Esophagus muscularis mucosa (tissue), 4 donors: ENCODE data around the gene STX11. TPM values are rescaled to one million over a fixed set of nuclear protein-coding genes. Genes with fewer than 3 reads are reported as not detected.

Experiments used
- DNase-seq: peaks from one replicate; pipeline ENCODE4 v3.0.0-alpha.2; 2017; ENCODE audit errors: extremely low spot score
- H3K27ac ChIP-seq, 4 donors: fragments of 200-600 bp; sonication (generic); replicated peaks in 1 of 4; 1 replicate in 3 of 4; 2 replicates in 1 of 4; pipeline ENCODE4 v1.5.1; 2016 to 2019; ENCODE audit warnings: mild to moderate bottlenecking in 1 of 4
- H3K27me3 ChIP-seq, 4 donors: fragments of 200-600 bp; sonication (generic); one replicate each; pipeline versions ENCODE4 v1.5.1 to v1.6.0; 2016 to 2019
- H3K36me3 ChIP-seq, 4 donors: fragments of 200-600 bp; sonication (generic); one replicate each; pipeline ENCODE4 v1.5.1; 2016 to 2019
- H3K4me1 ChIP-seq, 4 donors: fragments of 200-600 bp; sonication (generic); one replicate each; pipeline ENCODE4 v1.5.1; 2016 to 2019
- H3K4me3 ChIP-seq, 4 donors: fragments of 200-600 bp; sonication (generic); 1 replicate in 2 of 4; 2 replicates in 2 of 4; pipeline ENCODE4 v1.5.1; 2016 to 2019; ENCODE audit warnings: mild to moderate bottlenecking in 4 of 4, moderate library complexity in 1 of 4
- H3K9me3 ChIP-seq, 4 donors: fragments of 200-600 bp; sonication (generic); 1 replicate in 3 of 4; 2 replicates in 1 of 4; pipeline ENCODE4 v1.5.1; 2016 to 2019
- EP300 ChIP-seq: sonication (generic); formaldehyde crosslinking; IDR thresholded peaks from one replicate; pipeline ENCODE4 v1.6.1; 2017; ENCODE audit warnings: antibody characterized with exemption
- POLR2A ChIP-seq: fragments of 450-650 bp; IDR thresholded peaks from one replicate; pipeline ENCODE4 v1.6.1; 2017; ENCODE audit warnings: antibody characterized with exemption, moderate library complexity, mild to moderate bottlenecking, low read depth
- POLR2AphosphoS5 ChIP-seq, 2 donors: sonication (generic); formaldehyde crosslinking; IDR thresholded peaks; one replicate each; pipeline ENCODE4 v1.6.1; 2017; ENCODE audit warnings: antibody characterized with exemption in 2 of 2
- WGBS: methylation state at CpG from one replicate; pipeline ENCODE4 v1.1.5; 2018; 5-methylcytosine and 5-hydroxymethylcytosine counted together
- intact Hi-C: fragments of 100-400 bp; cut with DNase I; formaldehyde crosslinking; loops from one replicate; pipeline ENCODE4 v1.15.1; 2023
- total RNA-seq, 4 donors: library from RNA; depleted of rRNA; stranded (reverse); fragments of >200 nt; gene quantifications; one replicate each; pipeline versions ENCODE4 v1.1.0 to v1.2.1, GENCODE V29; 2016
- TF ChIP-seq, protein P1 (sequence below), 3 experiments: fragments of 200-600 bp in 2 of 3; fragments of 450-650 bp in 1 of 3; sonication (generic) in 2 of 3; IDR thresholded peaks; one replicate each; pipeline ENCODE4 v1.5.1; 2017 to 2019; ENCODE audit warnings: antibody characterized with exemption in 3 of 3, mild to moderate bottlenecking in 2 of 3, moderate library complexity in 1 of 3

STX11 gene
- total RNA-seq, 4 donors from 2014 or later: 3.3 to 14.1 (median 7.1) TPM

DNA sequence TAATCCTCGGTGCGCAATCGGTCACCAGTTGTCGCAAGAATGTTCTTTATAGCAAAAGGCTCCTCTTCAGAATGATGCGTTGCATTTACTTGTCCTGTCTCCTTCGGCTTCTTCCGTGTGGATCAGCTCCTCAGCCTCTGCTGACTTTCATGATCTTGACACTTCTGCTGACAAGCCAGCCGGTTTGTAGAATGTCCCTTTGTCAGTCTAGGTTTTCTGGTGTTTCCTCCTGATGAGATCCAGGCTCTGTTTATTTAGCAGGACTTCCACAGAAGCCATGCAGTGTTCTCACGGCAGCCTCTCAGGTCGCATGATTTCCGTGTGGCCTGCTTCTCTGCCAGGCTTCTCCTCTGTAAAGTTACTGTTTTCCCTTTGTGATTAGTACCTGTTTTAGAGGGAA is 66.9 kb downstream of the STX11 start:
- TF ChIP-seq EP300 (no peak), POLR2A (no peak)
- intact Hi-C loops: loop anchor here (2.0 to 5.0 kb wide), 3 partner anchors 70 to 112 kb away; no protein-coding TSS in a partner anchor
- Histone ChIP-seq H3K36me3 (no peaks in the 10 kb centered on the region), H3K4me3 (peak overlapping the region; percentile 68 to 77 (median 74)), H3K27ac (peak overlapping the region; percentile 89 to 96 (median 95)), H3K27me3 (no peaks in the 10 kb centered on the region), H3K4me1 (peaks cover 18 to 26% (median 23%) of the 10 kb centered on the region in 4 donors), H3K9me3 (no peaks in the 10 kb centered on the region)
- 49% methylated on average over 11 of the region's 11 CpGs for WGBS
- no peak for DNase-seq

DNA sequence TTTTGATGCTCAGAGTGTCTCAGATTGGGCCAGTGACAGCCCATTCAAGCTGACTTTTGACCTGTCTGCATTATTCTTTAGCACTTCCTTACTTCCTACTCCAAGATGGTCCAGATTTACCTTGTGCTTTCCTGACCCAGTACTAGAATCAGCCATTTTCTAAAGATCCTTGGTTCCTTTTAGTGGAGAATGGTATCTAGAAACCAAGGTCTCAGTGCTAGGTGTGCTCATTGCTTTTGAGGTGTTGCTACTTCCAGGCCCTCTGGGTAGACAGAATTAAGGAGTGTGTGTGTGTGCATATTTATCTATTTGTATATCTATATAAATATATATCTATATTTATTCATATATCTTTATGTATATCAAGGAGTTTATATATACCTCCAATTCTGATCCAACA is 67.5 kb downstream of the STX11 start:
- no peak for DNase-seq
- peak overlapping the region; percentile 89 to 96 (median 95) for H3K27ac ChIP-seq
- TF ChIP-seq EP300: no peak
- TF ChIP-seq, protein P1, sequence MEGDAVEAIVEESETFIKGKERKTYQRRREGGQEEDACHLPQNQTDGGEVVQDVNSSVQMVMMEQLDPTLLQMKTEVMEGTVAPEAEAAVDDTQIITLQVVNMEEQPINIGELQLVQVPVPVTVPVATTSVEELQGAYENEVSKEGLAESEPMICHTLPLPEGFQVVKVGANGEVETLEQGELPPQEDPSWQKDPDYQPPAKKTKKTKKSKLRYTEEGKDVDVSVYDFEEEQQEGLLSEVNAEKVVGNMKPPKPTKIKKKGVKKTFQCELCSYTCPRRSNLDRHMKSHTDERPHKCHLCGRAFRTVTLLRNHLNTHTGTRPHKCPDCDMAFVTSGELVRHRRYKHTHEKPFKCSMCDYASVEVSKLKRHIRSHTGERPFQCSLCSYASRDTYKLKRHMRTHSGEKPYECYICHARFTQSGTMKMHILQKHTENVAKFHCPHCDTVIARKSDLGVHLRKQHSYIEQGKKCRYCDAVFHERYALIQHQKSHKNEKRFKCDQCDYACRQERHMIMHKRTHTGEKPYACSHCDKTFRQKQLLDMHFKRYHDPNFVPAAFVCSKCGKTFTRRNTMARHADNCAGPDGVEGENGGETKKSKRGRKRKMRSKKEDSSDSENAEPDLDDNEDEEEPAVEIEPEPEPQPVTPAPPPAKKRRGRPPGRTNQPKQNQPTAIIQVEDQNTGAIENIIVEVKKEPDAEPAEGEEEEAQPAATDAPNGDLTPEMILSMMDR (IDR thresholded peaks at IDR 0.05): no peak
- TF ChIP-seq POLR2A: no peak
- TF ChIP-seq POLR2AphosphoS5 (IDR thresholded peaks at IDR 0.05): no peak

DNA sequence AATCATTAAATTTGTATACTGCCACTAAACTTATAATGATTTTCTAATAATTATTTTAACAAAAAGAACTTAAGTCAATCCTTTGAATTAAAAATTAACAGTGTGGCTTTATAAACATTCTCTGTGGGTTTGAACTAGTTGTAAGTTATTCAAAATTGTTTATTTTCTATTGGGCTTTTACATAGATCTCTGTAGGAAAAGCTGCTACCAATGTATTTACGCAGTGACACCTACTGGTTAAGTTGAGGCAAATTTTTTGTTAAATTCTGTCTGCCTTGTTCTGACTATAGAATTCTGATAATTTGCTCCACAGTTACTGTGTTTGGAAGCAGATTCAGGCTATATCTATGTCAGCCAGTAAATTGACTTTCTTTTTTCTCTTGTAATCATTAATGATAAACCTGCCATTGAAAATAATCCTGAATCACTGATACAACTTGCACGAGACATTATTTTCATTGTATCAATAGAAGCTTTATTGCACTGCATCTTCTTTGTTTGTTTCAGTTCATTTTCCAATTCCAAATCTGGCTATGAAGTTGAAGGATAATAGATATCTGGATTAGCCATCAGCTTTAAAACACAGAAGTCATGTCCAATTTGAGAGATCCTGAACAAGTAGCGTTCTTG is 68.9 kb downstream of the STX11 start:
- intact Hi-C loops: loop anchor here (2.0 to 5.0 kb wide), 2 partner anchors 72 to 260 kb away; no protein-coding TSS in a partner anchor
- no peak for DNase-seq
- Histone ChIP-seq H3K36me3 (no peaks in the 10 kb centered on the region), H3K4me1 (peaks cover 18 to 26% (median 23%) of the 10 kb centered on the region in 4 donors), H3K27me3 (no peaks in the 10 kb centered on the region), H3K9me3 (no peaks in the 10 kb centered on the region), H3K27ac (no peak overlapping the region), H3K4me3 (no peak overlapping the region)
- WGBS: 65% methylated on average over 3 of the region's 3 CpGs
- TF ChIP-seq POLR2A (no peak), POLR2AphosphoS5 (IDR thresholded peaks at IDR 0.05) (no peak), EP300 (no peak)
- TF ChIP-seq, protein P1 (IDR thresholded peaks at IDR 0.05): peak; percentile 50 to 61 (median 59)

More for the DNA sequence above, 67.5 kb downstream of the STX11 start:
- H3K36me3 ChIP-seq: no peaks in the 10 kb centered on the region
- no peaks in the 10 kb centered on the region for H3K9me3 ChIP-seq
- H3K4me1 ChIP-seq: peaks cover 18 to 26% (median 23%) of the 10 kb centered on the region in 4 donors
- no peak overlapping the region for H3K4me3 ChIP-seq
- intact Hi-C loops: loop anchor here (2.0 to 5.0 kb wide), 4 partner anchors 69 to 261 kb away; no protein-coding TSS in a partner anchor
- H3K27me3 ChIP-seq: no peaks in the 10 kb centered on the region

DNA sequence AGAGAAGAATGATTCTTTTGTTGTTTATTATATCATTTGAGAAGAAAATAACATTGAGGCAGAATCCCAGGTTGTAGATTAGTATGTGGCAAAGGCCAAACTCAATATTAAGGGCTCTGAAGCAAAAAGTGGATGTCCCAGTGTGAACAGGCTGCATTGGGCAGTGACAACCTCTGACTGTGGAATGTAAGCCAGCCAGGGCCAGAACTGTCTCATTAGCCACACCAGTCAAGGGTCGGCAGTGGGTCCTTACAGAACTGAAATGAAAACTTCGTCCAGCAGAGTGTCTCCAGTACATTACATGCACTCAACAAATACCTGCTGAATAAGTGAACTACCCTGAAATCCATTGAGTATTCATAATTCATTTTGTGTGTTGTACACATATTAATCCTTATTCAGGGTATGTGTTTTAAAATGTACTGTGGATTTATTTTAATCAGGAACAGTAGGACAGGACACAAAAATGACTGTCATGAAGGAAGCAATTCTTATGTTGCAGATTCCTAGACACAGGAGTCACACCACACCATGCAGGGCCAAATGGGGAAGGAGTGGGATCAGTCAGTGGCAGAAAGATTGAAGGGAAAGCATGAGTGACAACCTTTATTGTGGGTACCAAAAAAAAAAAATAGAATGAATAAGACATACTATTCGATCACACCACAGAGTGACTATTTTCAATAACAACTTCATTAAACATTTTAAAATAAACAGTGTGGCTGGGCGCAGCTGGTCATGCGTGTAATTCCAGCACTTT is 69.9 kb downstream of the STX11 start:
- 96% methylated on average over 5 of the region's 5 CpGs for WGBS
- Histone ChIP-seq H3K27me3 (no peaks in the 10 kb centered on the region), H3K9me3 (no peaks in the 10 kb centered on the region), H3K4me1 (peaks cover 14 to 21% (median 17%) of the 10 kb centered on the region in 4 donors), H3K27ac (no peak overlapping the region), H3K4me3 (no peak overlapping the region), H3K36me3 (no peaks in the 10 kb centered on the region)
- DNase-seq: no peak
- TF ChIP-seq POLR2A (no peak), POLR2AphosphoS5 (IDR thresholded peaks at IDR 0.05) (no peak), EP300 (no peak)
- TF ChIP-seq, protein P1 (IDR thresholded peaks at IDR 0.05): no peak
- intact Hi-C loops: no loop called here

DNA sequence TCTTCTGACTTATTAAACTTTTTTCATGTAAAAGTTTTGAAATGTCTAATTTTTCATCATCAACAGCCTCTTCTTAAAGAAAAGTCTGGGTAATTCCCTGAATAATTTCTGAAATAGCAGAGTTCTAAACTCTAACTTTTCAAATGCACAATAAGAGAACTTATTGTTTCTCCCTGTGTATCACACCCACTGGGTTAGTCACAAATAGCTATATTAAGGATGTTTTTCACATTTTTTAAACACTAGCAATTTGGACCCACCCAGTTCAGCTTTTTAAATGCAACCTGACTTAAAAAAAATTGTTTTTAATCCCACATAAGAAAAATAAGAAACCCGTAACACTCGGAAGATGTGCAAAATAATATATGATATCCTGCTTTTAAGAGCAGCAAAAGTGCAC is 73.4 kb downstream of the STX11 start:
- 68% methylated on average over 2 of the region's 2 CpGs for WGBS
- DNase-seq: no peak
- Histone ChIP-seq H3K27me3 (no peaks in the 10 kb centered on the region), H3K9me3 (no peaks in the 10 kb centered on the region), H3K4me1 (no peaks in the 10 kb centered on the region), H3K4me3 (no peak overlapping the region), H3K36me3 (no peaks in the 10 kb centered on the region), H3K27ac (no peak overlapping the region)
- intact Hi-C loops: no loop called here
- TF ChIP-seq EP300: no peak
- no peak for TF ChIP-seq POLR2AphosphoS5 (IDR thresholded peaks at IDR 0.05)
- TF ChIP-seq, protein P1 (IDR thresholded peaks at IDR 0.05): no peak
- TF ChIP-seq POLR2A: no peak
